ENCODE data around the gene SMYD3.
A peak's percentile ranks its signal among the peaks of the same experiment; 100 is the strongest.

Gene SMYD3

DNA sequence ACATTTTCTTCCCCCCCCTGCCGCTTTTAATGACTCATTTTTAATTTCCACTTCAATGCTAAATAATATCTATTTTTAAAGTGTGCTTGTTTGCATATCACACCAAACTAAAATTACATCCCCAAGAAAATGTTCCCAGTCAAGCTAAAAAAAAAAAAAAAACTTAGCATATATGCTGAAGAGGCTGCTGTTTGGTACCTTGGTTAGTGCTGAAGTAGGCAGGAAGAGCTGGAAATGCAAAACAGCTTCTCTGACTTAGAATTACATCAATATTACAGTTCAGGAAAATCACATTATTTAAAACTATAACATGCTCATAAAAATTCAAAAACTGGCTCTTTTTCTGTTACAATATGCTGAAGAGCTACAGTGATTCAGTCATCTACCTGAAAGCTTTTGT is 372.3 kb downstream of the SMYD3 start:
- DNase-seq: no peak

GRCh38 chr1:246131095-246131494 is 376.0 kb downstream of the SMYD3 start:
- DNase-seq: no peak

GRCh38 chr1:246128494-246129069 is 378.5 kb downstream of the SMYD3 start:
- no peak for DNase-seq

DNA sequence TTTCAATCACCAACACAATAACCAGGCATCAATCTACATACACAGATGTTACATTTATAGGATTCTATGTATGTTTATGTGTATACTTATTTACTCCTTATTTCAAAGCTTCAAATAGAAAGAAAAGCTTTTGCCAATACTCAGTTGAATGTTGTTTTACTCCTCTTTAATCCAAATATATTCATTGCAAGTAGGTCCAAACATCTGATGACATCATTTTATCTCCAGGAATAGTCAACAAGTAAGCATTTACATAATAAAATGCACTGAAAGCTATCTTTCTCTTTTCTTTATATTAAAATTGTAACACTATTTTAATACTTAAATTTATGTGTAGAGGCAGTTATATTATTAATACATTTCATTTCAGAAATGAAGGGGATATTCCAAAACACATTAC is 380.5 kb downstream of the SMYD3 start:
- DNase-seq: no peak

GRCh38 chr1:246122071-246122470 is 385.0 kb downstream of the SMYD3 start:
- DNase-seq: no peak

- DNase-seq: no peak
These were observed 385.5 kb downstream of the SMYD3 start for GRCh38 chr1:246121533-246121932.

GRCh38 chr1:246117066-246117791 is 389.9 kb downstream of the SMYD3 start:
- DNase-seq: peak; percentile 12

DNA sequence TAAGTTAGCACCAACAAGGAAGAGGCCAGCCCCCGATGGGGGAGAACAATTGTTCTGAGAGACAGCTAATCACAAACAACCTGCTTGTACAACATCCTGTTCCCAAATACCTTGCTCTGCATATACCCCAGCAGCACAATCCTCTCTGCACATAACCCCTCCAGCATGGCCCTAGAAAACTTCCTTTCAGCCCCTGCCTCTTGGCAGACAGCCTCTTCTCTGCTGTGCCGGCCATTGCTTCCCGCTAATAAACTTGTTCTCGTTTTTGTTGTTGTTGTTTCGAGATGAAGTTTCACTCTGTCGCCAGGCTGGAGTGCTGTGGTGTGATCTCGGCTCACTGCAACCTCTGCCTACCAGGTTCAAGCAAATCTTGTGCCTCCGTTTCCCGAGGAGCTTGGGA is 392.7 kb downstream of the SMYD3 start:
- DNase-seq: no peak

DNA sequence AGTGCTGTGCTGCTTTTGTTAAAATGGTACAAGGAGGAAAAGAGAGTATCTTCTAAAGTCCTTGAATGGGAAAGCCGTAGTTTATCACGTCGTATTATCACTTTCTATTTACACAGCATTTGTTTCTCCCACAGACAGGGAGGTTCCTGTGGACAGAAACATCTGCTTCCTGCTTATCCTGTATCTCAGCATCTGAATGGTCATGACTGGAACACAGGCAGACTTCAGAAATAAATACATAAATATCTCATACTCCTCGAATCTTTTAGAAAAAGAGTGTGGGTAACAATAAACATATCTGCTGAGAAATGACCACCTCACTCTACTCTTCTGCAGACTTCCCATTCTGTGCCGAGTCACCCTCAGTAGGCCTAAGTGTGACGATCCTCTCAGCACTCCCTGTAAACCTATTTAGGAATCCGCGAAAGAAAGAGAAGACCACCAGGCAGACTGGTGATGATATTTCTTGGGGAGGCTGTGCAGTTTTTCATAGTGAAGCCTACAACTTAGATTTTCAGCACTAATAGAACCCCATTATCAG is 393.5 kb downstream of the SMYD3 start:
- no peak for DNase-seq

DNA sequence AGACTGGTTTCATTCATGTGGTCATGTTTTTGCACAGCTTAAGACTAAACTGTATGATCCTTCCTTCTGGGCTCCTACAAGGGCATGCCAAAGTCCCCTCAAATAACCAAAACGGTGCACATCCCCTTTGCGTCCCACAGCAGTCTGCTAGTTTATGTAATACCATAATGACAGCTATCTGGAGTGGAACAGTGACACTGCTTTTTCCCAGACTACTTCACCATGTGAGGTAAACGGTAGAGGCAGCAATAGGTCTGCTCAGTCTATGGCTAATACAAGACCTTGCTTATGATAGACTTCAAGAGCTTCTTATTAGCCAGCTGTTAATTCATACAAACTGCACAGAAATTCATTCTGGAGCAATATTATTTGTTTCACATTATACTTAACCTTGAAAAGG is 395.5 kb downstream of the SMYD3 start:
- DNase-seq: no peak

DNA sequence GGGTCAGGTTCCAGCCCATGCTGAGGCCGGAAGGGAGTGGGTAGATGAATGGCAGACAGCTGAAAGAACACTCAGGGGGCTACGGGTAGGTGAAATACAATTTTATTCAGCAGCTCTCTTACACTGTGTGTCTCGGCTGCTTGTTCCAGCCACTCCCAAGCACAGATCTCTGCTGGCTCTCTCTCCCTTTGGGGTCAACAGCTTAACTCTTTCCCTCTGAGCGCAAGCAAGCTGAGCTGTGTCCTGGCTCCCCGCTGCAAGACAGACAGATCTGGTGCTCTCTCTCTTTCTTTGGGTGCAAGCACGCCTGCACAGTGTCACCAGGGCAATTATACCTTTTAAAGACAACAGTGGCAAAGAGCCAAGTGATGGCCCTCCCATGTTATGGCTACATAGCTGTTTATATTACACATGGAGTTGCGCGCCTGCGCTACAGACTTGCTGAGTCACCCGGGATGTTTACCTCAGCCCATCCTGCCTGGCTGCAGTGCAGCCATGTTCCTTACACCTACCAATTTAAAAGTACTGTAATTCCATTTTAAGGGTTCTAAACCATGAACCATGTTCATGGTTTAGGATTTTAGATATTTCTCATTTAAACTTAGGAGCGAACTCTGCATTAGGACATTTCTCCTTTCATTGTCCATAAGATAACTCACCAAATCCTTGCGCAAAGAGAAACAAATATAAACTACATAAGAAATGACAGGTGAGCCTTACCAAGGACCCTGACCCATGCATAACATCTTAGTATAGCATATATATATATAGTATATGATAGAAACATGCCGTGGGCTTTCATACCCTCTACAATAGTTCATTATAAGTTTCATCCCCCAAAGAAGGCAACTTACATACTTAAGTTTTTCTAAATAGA is 396.5 kb downstream of the SMYD3 start:
- DNase-seq: no peak

GRCh38 chr1:246108278-246108925 is 398.7 kb downstream of the SMYD3 start:
- DNase-seq: no peak

- no peak for DNase-seq
These were observed 399.4 kb downstream of the SMYD3 start for GRCh38 chr1:246107516-246108277.

- DNase-seq: no peak
These were observed 400.7 kb downstream of the SMYD3 start for GRCh38 chr1:246106342-246106763.

DNA sequence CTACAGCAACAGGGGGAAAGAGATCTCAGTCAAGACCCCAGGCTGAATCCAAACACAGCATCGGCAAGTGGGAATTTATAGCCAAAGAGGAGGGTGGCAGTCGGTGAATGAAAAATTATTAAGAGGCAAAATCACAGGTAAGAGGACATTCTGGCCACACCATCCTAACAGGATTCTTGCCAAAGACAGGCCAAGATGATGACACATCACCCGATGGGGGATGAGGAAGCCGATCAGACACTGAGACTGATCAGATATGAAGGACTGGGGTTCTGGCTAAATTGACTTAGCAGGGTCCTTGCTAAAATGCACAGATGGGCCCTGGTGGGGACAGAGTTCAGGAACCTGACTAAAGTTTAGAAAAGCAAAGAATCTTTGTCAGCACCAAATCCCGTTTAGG is 402.2 kb downstream of the SMYD3 start:
- no peak for DNase-seq

GRCh38 chr1:246099570-246099969 is 407.5 kb downstream of the SMYD3 start:
- DNase-seq: no peak

DNA sequence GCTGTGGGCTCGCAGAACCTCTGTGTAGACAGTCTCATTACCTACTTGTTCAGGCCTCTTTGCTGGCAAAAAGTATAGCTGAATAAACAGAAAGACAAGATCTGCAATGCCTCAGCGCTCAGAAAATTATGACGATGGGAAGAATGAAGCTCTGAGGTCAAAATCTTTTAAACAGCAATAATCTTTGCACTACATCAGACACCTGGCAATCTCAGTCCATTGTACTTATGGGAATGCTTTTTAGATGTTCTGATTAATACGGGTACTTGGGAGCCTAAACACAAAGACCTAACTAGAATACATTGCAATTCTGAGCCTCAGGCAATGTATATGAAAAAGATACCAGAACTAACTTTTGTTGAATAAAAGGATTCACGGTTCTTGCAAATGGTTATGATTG is 410.7 kb downstream of the SMYD3 start:
- no peak for DNase-seq

GRCh38 chr1:246095443-246095842 is 411.6 kb downstream of the SMYD3 start:
- DNase-seq: no peak

- no peak for DNase-seq
These were observed 413.8 kb downstream of the SMYD3 start for GRCh38 chr1:246093230-246093629.

DNA sequence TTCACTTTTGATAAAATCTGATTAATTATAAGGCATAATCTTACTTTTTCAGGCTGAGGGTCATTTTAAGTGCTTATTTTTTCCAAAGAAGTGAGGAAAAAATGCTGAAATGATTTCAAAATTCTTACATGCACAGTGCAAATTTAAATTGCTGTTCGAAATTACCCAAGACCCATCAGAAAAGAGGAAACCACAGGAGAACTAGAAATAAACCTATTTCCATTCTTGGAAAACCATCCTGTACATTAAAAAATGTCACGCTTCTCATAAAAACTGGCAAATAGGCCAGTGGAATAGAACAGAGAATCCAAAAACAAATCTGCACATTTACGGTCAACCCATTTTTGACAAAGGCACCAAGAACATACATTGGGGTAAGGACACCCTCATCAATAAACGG is 414.9 kb downstream of the SMYD3 start:
- DNase-seq: no peak

DNA sequence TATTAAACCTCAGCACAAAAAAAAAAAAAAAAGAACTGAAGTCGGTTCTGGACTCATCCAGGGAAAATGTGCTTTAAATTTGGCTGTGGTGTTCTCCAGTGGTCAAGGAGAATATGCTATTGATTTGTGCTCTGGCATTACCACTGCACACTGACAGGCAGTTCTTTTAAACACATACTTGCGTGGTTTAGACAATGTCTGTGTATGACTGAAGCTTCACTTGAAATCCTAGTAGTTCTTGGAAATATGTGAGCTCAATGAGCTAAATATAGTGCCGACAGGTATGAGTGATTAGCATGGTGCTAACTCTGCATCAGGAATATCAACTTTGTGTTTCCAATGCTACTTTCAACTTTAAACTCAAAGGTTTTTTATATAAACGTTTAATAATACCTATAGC is 415.6 kb downstream of the SMYD3 start:
- DNase-seq: no peak

DNA sequence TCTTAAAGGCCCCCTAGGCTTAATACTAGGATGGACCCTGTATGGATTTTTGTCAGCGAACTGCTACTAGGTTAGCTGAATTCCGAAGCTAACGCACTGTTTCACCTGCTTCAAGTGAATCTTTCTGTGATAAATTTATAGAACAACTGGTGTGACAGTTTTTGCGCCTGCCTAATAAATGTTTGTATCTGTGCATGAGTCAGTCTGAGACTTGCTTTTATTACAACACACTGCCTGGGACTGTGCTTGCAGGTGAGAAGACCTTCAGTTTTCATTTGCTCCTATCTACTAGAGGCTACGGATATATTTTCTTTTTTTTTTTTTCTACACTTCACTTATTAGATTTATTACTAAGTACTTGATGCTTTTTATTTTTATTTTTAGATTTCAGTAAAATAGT is 420.9 kb downstream of the SMYD3 start:
- no peak for DNase-seq

Data from activated effector memory CD4-positive, alpha-beta T cell treated with Interleukin-2 at 50 U/mL for 16 hours (primary cell).